HG02571 (cell line): ENCODE measurements around the gene C11orf71.
A peak's percentile ranks its signal among the peaks of the same experiment; 100 is the strongest.

ENCODE experiments used
- ATAC-seq: cut with Tn5 transposase; IDR thresholded peaks from one replicate; pipeline ENCODE4 v1.9.1; 2021; ENCODE audit warnings: mild to moderate bottlenecking, moderate library complexity; ENCODE audit not compliant: unreplicated experiment

The C11orf71 gene

GRCh38 chr11:114400915-114401223 is 558 bp upstream of the C11orf71 start:
- no peak for ATAC-seq

- ATAC-seq, result peak; percentile 29
These were observed 658 bp downstream of the C11orf71 start for GRCh38 chr11:114399490-114400215.

GRCh38 chr11:114398303-114398920 is 1.9 kb downstream of the C11orf71 start:
- no peak for ATAC-seq

- no peak for ATAC-seq
These were observed 2.8 kb downstream of the C11orf71 start for GRCh38 chr11:114397349-114397982.

GRCh38 chr11:114396916-114397315 is 3.4 kb downstream of the C11orf71 start:
- ATAC-seq, result no peak

- ATAC-seq, result no peak
These were observed 4.6 kb downstream of the C11orf71 start for GRCh38 chr11:114395736-114396135.

- ATAC-seq, result no peak
These were observed 7.3 kb downstream of the C11orf71 start for GRCh38 chr11:114392735-114393667.

- no peak for ATAC-seq
These were observed 13.8 kb downstream of the C11orf71 start for GRCh38 chr11:114386545-114386944.

- no peak for ATAC-seq
These were observed 14.2 kb downstream of the C11orf71 start for GRCh38 chr11:114386131-114386530.

GRCh38 chr11:114384487-114384886 is 15.8 kb downstream of the C11orf71 start:
- no peak for ATAC-seq

GRCh38 chr11:114382509-114382908 is 17.8 kb downstream of the C11orf71 start:
- ATAC-seq, result no peak

- no peak for ATAC-seq
These were observed 20.8 kb downstream of the C11orf71 start for GRCh38 chr11:114379394-114380069.

GRCh38 chr11:114377612-114378267 is 22.6 kb downstream of the C11orf71 start:
- no peak for ATAC-seq

- ATAC-seq, result no peak
These were observed 25.3 kb downstream of the C11orf71 start for GRCh38 chr11:114375052-114375451.

- no peak for ATAC-seq
These were observed 31.2 kb downstream of the C11orf71 start for GRCh38 chr11:114368918-114369680.

GRCh38 chr11:114367244-114367957 is 32.9 kb downstream of the C11orf71 start:
- ATAC-seq, result no peak

GRCh38 chr11:114366331-114367243 is 33.7 kb downstream of the C11orf71 start:
- no peak for ATAC-seq

- no peak for ATAC-seq
These were observed 37.4 kb downstream of the C11orf71 start for GRCh38 chr11:114362958-114363357.
